Right lobe of liver (tissue), 6 donors: ENCODE measurements around the gene CIAO3. TPM values are rescaled to one million over a fixed set of nuclear protein-coding genes. Genes with fewer than 3 reads are reported as not detected.
A peak's percentile ranks its signal among the peaks of the same experiment; 100 is the strongest.

Experiments
- ATAC-seq, 4 donors: fragments of 200-7000 bp; cut with Tn5 transposase; one replicate each; pipeline ENCODE4 v1.9.1; 2020; ENCODE audit warnings: mild to moderate bottlenecking in 4 of 4, moderate library complexity in 4 of 4
- DNase-seq, 3 donors: peaks; one replicate each; pipeline ENCODE4 v3.0.0-alpha.2; 2020
- H3K27ac ChIP-seq, 3 donors: fragments of 200-600 bp; one replicate each; pipeline ENCODE4 v1.8.0; 2022
- H3K27me3 ChIP-seq, 2 donors: fragments of 200-600 bp; one replicate each; pipeline ENCODE4 v1.8.0; 2022
- H3K36me3 ChIP-seq, 4 donors: fragments of 200-600 bp; sonication (generic) in 1 of 4; one replicate each; pipeline versions ENCODE4 v1.5.1 to v1.8.0; 2017 to 2022; ENCODE audit warnings: control low read depth in 1 of 4
- H3K4me1 ChIP-seq, 4 donors: fragments of 200-600 bp; sonication (generic) in 1 of 4; one replicate each; pipeline versions ENCODE4 v1.5.1 to v1.8.0; 2017 to 2022; ENCODE audit warnings: control low read depth in 1 of 4
- H3K4me3 ChIP-seq, 3 donors: fragments of 200-600 bp; one replicate each; pipeline ENCODE4 v1.8.0; 2022
- H3K9me3 ChIP-seq, 4 donors: fragments of 200-600 bp; sonication (generic) in 1 of 4; one replicate each; pipeline versions ENCODE4 v1.5.1 to v1.8.0; 2017 to 2022; ENCODE audit warnings: control low read depth in 1 of 4
- POLR2A ChIP-seq: fragments of 450-650 bp; IDR thresholded peaks from one replicate; pipeline ENCODE4 v1.6.1; 2017; ENCODE audit warnings: antibody characterized with exemption, mild to moderate bottlenecking
- WGBS: methylation state at CpG from one replicate; pipeline ENCODE4 v1.1.6; 2018; ENCODE audit warnings: low coverage, low lambda C conversion rate; ENCODE audit not compliant: insufficient coverage; ENCODE audit errors: missing lambda C conversion rate; 5-methylcytosine and 5-hydroxymethylcytosine counted together
- intact Hi-C, 2 donors: fragments of 100-400 bp; cut with DNase I; formaldehyde crosslinking; loops; one replicate each; pipeline versions ENCODE4 v1.11.2 to v1.14.1; 2022
- total RNA-seq, 6 experiments: library from RNA; depleted of rRNA in 2 of 6; stranded (reverse); fragments of >200 nt in 2 of 6; fragmentation: NEBNext Ultra II Directional in 3 of 6; extraction: Animal tissue kit (Norgen Biotek cat#: 25700) in 3 of 6; gene quantifications; one replicate each; pipeline versions ENCODE4 v1.1.0 to v1.2.4, GENCODE V29; 2016 to 2023
- TF ChIP-seq, protein P1 (sequence below), 4 donors: fragments of 200-600 bp in 3 of 4; fragments of 450-650 bp in 1 of 4; IDR thresholded peaks; one replicate each; pipeline versions ENCODE4 v1.5.1 to v1.8.0; 2016 to 2022; ENCODE audit warnings: antibody characterized with exemption in 4 of 4, mild to moderate bottlenecking in 2 of 4
- donor health status: DM: no; HTN: yes; CAD: no.
- donor health status: DM: no; HTN: no; CAD: no.
- donor health status: DM: no; HTN: no; CAD: no.
- donor health status: DM: no; HTN: yes; CAD: no.
- donor health status: DM: no; HTN: yes; CAD: no.

Gene CIAO3
- total RNA-seq, 6 experiments from 2014 or later: 11.9 to 26.1 (median 17.3) TPM

DNA sequence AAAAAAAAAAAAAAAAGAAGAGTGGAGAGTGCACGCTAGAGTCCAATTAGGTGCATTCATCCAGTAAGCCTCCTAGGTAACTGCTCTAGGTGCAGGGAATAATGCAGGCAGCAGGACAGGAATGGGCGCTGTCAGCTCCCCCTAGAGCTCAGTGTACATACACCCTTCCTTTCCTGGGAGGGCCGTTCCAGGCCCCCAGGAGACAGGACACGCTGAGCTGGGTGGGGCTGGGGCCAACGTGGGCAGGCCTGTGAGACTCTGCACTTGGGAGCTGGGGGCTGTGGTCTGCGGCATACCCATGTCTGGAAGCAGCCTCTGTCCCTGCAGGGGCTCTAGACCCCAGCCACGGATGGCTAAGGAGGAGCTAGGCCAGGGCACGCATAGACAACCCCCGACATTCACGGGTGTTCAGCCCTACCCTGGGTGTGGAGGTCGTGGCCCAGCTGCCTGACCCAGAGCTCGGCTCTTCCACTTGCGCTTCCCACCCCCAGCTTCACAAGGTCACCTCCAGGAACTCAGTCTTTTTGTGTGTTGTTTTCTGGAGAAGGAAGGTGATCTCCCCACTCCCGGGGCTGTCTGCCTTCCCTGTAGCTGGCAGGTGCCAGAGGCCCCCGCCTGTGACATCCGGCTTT lies 20.9 kb downstream of the CIAO3 start:
- H3K27me3 ChIP-seq: no peaks in the 10 kb centered on the region
- no peaks in the 10 kb centered on the region for H3K9me3 ChIP-seq
- H3K4me3 ChIP-seq: peak overlapping the region; percentile 83 to 94 (median 89)
- H3K27ac ChIP-seq: no peak overlapping the region
- peaks cover 0 to 27% (median 5%) of the 10 kb centered on the region in 4 donors for H3K4me1 ChIP-seq
- ATAC-seq: no peak
- no peaks in the 10 kb centered on the region for H3K36me3 ChIP-seq
- intact Hi-C loops: no loop called here
- TF ChIP-seq, protein P1, sequence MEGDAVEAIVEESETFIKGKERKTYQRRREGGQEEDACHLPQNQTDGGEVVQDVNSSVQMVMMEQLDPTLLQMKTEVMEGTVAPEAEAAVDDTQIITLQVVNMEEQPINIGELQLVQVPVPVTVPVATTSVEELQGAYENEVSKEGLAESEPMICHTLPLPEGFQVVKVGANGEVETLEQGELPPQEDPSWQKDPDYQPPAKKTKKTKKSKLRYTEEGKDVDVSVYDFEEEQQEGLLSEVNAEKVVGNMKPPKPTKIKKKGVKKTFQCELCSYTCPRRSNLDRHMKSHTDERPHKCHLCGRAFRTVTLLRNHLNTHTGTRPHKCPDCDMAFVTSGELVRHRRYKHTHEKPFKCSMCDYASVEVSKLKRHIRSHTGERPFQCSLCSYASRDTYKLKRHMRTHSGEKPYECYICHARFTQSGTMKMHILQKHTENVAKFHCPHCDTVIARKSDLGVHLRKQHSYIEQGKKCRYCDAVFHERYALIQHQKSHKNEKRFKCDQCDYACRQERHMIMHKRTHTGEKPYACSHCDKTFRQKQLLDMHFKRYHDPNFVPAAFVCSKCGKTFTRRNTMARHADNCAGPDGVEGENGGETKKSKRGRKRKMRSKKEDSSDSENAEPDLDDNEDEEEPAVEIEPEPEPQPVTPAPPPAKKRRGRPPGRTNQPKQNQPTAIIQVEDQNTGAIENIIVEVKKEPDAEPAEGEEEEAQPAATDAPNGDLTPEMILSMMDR (IDR thresholded peaks at IDR 0.05): no peak
- no peak for TF ChIP-seq POLR2A
- WGBS: 44% methylated on average over 3 of the region's 16 CpGs
- DNase-seq: no peak

DNA sequence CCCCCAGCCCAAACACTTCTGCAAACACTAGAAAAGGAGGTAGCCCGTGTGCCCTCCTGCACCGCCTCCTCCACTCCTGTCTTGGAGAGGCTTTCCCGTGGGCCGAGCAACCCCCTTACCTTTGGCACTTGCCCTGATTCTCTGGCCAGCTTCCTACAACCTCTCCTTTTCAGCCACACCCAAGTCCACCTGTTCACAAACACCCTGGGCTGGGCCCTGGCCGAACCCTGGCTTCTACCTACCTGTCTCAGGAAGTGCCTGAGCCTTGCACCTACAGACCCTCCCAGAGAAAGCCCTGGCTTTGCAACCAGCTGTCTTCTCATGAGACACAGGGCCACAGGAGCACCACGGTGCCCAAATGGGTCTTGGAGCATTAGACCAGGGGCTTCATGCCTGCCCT lies 21.9 kb downstream of the CIAO3 start:
- intact Hi-C loops: no loop called here
- Histone ChIP-seq H3K27ac (no peak overlapping the region), H3K4me3 (no peak overlapping the region), H3K4me1 (peaks cover 0 to 33% (median 5%) of the 10 kb centered on the region in 4 donors), H3K36me3 (no peaks in the 10 kb centered on the region), H3K27me3 (no peaks in the 10 kb centered on the region), H3K9me3 (no peaks in the 10 kb centered on the region)
- no peak for TF ChIP-seq POLR2A
- TF ChIP-seq, protein P1 (IDR thresholded peaks at IDR 0.05): no peak
- 89% methylated on average over 6 of the region's 6 CpGs for WGBS
- ATAC-seq (no peak), DNase-seq (no peak)

DNA sequence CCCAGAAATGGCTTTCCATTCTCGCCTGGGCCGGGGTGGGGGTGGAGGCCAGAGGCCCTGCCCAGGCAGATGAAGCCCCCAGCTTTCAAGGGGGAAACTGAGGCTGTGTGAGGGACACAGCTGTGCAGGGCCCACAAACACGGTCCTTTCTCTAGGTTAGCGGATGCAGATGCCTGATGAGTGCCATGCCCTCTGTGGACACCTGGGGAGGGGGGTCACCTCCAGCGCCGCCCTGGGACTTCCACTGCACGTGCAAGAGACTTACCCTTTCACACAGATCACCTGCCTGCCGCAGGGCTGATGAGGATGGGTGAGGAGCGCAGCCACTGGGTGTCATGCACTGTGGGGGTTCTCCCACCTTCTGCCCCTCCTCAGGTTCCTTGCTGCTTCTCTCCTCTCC lies 22.4 kb downstream of the CIAO3 start:
- Histone ChIP-seq H3K27ac (no peak overlapping the region), H3K4me3 (no peak overlapping the region), H3K27me3 (no peaks in the 10 kb centered on the region), H3K9me3 (no peaks in the 10 kb centered on the region), H3K36me3 (no peaks in the 10 kb centered on the region), H3K4me1 (peaks cover 0 to 33% (median 5%) of the 10 kb centered on the region in 4 donors)
- intact Hi-C loops: no loop called here
- no peak for ATAC-seq
- TF ChIP-seq, protein P1 (IDR thresholded peaks at IDR 0.05): no peak
- TF ChIP-seq POLR2A: no peak
- WGBS: no CpG with 5 or more reads among the region's 9 CpGs
- DNase-seq: no peak

DNA sequence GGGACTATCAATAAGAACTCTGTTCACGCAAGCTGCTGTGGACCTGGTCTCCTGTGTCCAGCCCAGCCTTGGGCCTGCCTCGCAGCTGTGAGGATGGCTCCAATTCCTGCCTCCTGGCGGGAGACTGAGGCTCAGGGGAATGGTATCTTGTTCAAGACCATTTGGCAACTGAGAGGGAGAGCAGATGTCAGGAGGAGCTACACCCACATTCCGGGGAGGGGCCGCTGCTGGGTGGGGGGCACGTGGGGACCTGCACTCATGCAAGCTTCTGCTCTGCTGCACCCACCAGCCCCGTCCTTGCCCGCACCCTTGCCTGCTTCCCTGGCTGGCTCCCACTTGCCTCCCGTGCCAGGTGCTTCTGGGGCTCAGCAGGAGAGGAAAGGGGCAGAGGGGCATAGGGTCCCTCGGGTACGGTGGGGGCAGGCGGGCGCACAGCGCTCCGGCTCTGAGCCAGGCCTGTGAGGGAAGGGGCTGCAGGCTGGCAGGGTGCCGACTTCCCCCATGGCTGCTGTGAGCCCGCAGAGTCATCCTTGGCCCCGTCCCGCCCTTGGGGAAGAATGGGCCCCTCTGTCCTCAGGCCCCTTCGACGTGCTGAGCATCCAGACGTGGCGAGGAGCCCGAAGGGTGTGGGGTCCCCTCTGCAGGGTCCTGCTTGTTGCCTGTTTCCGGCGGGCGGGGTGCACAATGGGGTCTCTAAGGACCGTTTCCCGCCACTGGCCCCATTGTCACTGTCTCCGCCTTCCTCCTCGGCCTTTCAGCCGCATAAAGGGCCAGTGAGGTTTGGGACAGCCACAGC lies 23.1 kb downstream of the CIAO3 start:
- no CpG with 5 or more reads among the region's 32 CpGs for WGBS
- Histone ChIP-seq H3K4me1 (peaks cover 0 to 33% (median 5%) of the 10 kb centered on the region in 4 donors), H3K4me3 (no peak overlapping the region), H3K27me3 (no peaks in the 10 kb centered on the region), H3K27ac (no peak overlapping the region), H3K36me3 (no peaks in the 10 kb centered on the region), H3K9me3 (no peaks in the 10 kb centered on the region)
- no peak for DNase-seq
- intact Hi-C loops: no loop called here
- no peak for ATAC-seq
- TF ChIP-seq, protein P1 (IDR thresholded peaks at IDR 0.05): no peak
- no peak for TF ChIP-seq POLR2A
